ENCODE measurements around the gene CD248.
"Not testable (repeated sequence)": the region's sequence is repeated elsewhere in the genome, so short reads cannot be mapped to it uniquely, and the experiment has no call there.

Gene CD248

GRCh38 chr11:66281776-66282467 lies 34.9 kb downstream of the CD248 start:
- H3K27ac ChIP-seq (ENCODE audit: low read length), result no peak overlapping the region
- H3K36me3 ChIP-seq (ENCODE audit: control insufficient read depth in 1 of 2, insufficient read depth in 2 of 2, low read length in 2 of 2), result peaks cover 7 to 11% of the 10 kb centered on the region in 2 donors
- peaks cover 0 to 27% of the 10 kb centered on the region in 2 donors for H3K4me1 ChIP-seq (ENCODE audit: control insufficient read depth in 1 of 2, insufficient read depth in 2 of 2, low read length in 2 of 2)
- H3K27me3 ChIP-seq (ENCODE audit: low read depth, low read length), result no peaks in the 10 kb centered on the region
- H3K4me3 ChIP-seq (ENCODE audit: low read depth in 1 of 2, low read length in 2 of 2), result no peak overlapping the region
- no peaks in the 10 kb centered on the region for H3K9me3 ChIP-seq (ENCODE audit: control insufficient read depth in 1 of 2, low read length in 2 of 2)

GRCh38 chr11:66281001-66281400 lies 35.8 kb downstream of the CD248 start:
- Histone ChIP-seq H3K4me1 (ENCODE audit: control insufficient read depth in 1 of 2, insufficient read depth in 2 of 2, low read length in 2 of 2) (peaks cover 0 to 26% of the 10 kb centered on the region in 2 donors), H3K4me3 (ENCODE audit: low read depth in 1 of 2, low read length in 2 of 2) (no peak overlapping the region), H3K27ac (ENCODE audit: low read length) (no peak overlapping the region), H3K27me3 (ENCODE audit: low read depth, low read length) (no peaks in the 10 kb centered on the region), H3K9me3 (ENCODE audit: control insufficient read depth in 1 of 2, low read length in 2 of 2) (no peaks in the 10 kb centered on the region), H3K36me3 (ENCODE audit: control insufficient read depth in 1 of 2, insufficient read depth in 2 of 2, low read length in 2 of 2) (peaks cover 7 to 16% of the 10 kb centered on the region in 2 donors)

GRCh38 chr11:66280428-66280827 lies 36.4 kb downstream of the CD248 start:
- H3K36me3 ChIP-seq (ENCODE audit: control insufficient read depth in 1 of 2, insufficient read depth in 2 of 2, low read length in 2 of 2), result peaks cover 4 to 22% of the 10 kb centered on the region in 2 donors
- peaks cover 0 to 26% of the 10 kb centered on the region in 2 donors for H3K4me1 ChIP-seq (ENCODE audit: control insufficient read depth in 1 of 2, insufficient read depth in 2 of 2, low read length in 2 of 2)
- no peak overlapping the region for H3K27ac ChIP-seq (ENCODE audit: low read length)
- no peak overlapping the region for H3K4me3 ChIP-seq (ENCODE audit: low read depth in 1 of 2, low read length in 2 of 2)
- H3K9me3 ChIP-seq (ENCODE audit: control insufficient read depth in 1 of 2, low read length in 2 of 2), result no peaks in the 10 kb centered on the region
- no peaks in the 10 kb centered on the region for H3K27me3 ChIP-seq (ENCODE audit: low read depth, low read length)

- Histone ChIP-seq H3K4me3 (ENCODE audit: low read depth in 1 of 2, low read length in 2 of 2) (no peak overlapping the region), H3K9me3 (ENCODE audit: control insufficient read depth in 1 of 2, low read length in 2 of 2) (no peaks in the 10 kb centered on the region), H3K27me3 (ENCODE audit: low read depth, low read length) (no peaks in the 10 kb centered on the region), H3K36me3 (ENCODE audit: control insufficient read depth in 1 of 2, insufficient read depth in 2 of 2, low read length in 2 of 2) (peaks cover 11 to 26% of the 10 kb centered on the region in 2 donors), H3K27ac (ENCODE audit: low read length) (no peak overlapping the region), H3K4me1 (ENCODE audit: control insufficient read depth in 1 of 2, insufficient read depth in 2 of 2, low read length in 2 of 2) (peaks cover 0 to 26% of the 10 kb centered on the region in 2 donors)
Observed at GRCh38 chr11:66279092-66279734, 37.6 kb downstream of the CD248 start.

GRCh38 chr11:66278363-66279091 lies 38.3 kb downstream of the CD248 start:
- no peak overlapping the region for H3K27ac ChIP-seq (ENCODE audit: low read length)
- no peaks in the 10 kb centered on the region for H3K27me3 ChIP-seq (ENCODE audit: low read depth, low read length)
- no peak overlapping the region for H3K4me3 ChIP-seq (ENCODE audit: low read depth in 1 of 2, low read length in 2 of 2)
- peaks cover 0 to 26% of the 10 kb centered on the region in 2 donors for H3K4me1 ChIP-seq (ENCODE audit: control insufficient read depth in 1 of 2, insufficient read depth in 2 of 2, low read length in 2 of 2)
- H3K36me3 ChIP-seq (ENCODE audit: control insufficient read depth in 1 of 2, insufficient read depth in 2 of 2, low read length in 2 of 2), result peaks cover 18 to 30% of the 10 kb centered on the region in 2 donors
- H3K9me3 ChIP-seq (ENCODE audit: control insufficient read depth in 1 of 2, low read length in 2 of 2), result no peaks in the 10 kb centered on the region

- Histone ChIP-seq H3K9me3 (ENCODE audit: control insufficient read depth in 1 of 2, low read length in 2 of 2) (no peaks in the 10 kb centered on the region), H3K4me3 (ENCODE audit: low read depth in 1 of 2, low read length in 2 of 2) (peak within 1 kb of the TSS in 1 of 2 donors; percentile 28), H3K4me1 (ENCODE audit: control insufficient read depth in 1 of 2, insufficient read depth in 2 of 2, low read length in 2 of 2) (peaks cover 0 to 19% of the 10 kb centered on the region in 2 donors), H3K27ac (ENCODE audit: low read length) (no peak within 1 kb of the TSS), H3K36me3 (ENCODE audit: control insufficient read depth in 1 of 2, insufficient read depth in 2 of 2, low read length in 2 of 2) (peaks cover 26 to 38% of the 10 kb centered on the region in 2 donors), H3K27me3 (ENCODE audit: low read depth, low read length) (no peaks in the 10 kb centered on the region)
Observed at GRCh38 chr11:66277471-66278362, 39.1 kb downstream of the CD248 start, which contains the start of gene CNIH2. Gene CNIH2 (plus strand): TSS chr11:66278175. CDS start chr11:66278457, 282 bp downstream.

GRCh38 chr11:66277064-66277463 lies 39.8 kb downstream of the CD248 start:
- H3K27ac ChIP-seq (ENCODE audit: low read length); H3K27me3 ChIP-seq (ENCODE audit: low read depth, low read length); H3K4me3 ChIP-seq (ENCODE audit: low read depth in 1 of 2, low read length in 2 of 2); H3K9me3 ChIP-seq (ENCODE audit: control insufficient read depth in 1 of 2, low read length in 2 of 2): not testable (repeated sequence)
- H3K36me3 ChIP-seq (ENCODE audit: control insufficient read depth in 1 of 2, insufficient read depth in 2 of 2, low read length in 2 of 2), result peaks cover 32 to 45% of the 10 kb centered on the region in 2 donors
- peaks cover 0 to 12% of the 10 kb centered on the region in 2 donors for H3K4me1 ChIP-seq (ENCODE audit: control insufficient read depth in 1 of 2, insufficient read depth in 2 of 2, low read length in 2 of 2)

- H3K36me3 ChIP-seq (ENCODE audit: control insufficient read depth in 1 of 2, insufficient read depth in 2 of 2, low read length in 2 of 2), result peaks cover 37 to 48% of the 10 kb centered on the region in 2 donors
- not testable (repeated sequence) for H3K27ac ChIP-seq (ENCODE audit: low read length); H3K9me3 ChIP-seq (ENCODE audit: control insufficient read depth in 1 of 2, low read length in 2 of 2); H3K27me3 ChIP-seq (ENCODE audit: low read depth, low read length); H3K4me3 ChIP-seq (ENCODE audit: low read depth in 1 of 2, low read length in 2 of 2); H3K4me1 ChIP-seq (ENCODE audit: control insufficient read depth in 1 of 2, insufficient read depth in 2 of 2, low read length in 2 of 2)
Observed at GRCh38 chr11:66276619-66277018, 40.2 kb downstream of the CD248 start.

- peaks cover 37 to 48% of the 10 kb centered on the region in 2 donors for H3K36me3 ChIP-seq (ENCODE audit: control insufficient read depth in 1 of 2, insufficient read depth in 2 of 2, low read length in 2 of 2)
Observed at GRCh38 chr11:66275984-66276612, 40.7 kb downstream of the CD248 start.

GRCh38 chr11:66275396-66275795 lies 41.4 kb downstream of the CD248 start:
- no peak overlapping the region for H3K27ac ChIP-seq (ENCODE audit: low read length)
- H3K27me3 ChIP-seq (ENCODE audit: low read depth, low read length), result no peaks in the 10 kb centered on the region
- H3K36me3 ChIP-seq (ENCODE audit: control insufficient read depth in 1 of 2, insufficient read depth in 2 of 2, low read length in 2 of 2), result peaks cover 37 to 48% of the 10 kb centered on the region in 2 donors
- peaks cover 0 to 14% of the 10 kb centered on the region in 2 donors for H3K4me1 ChIP-seq (ENCODE audit: control insufficient read depth in 1 of 2, insufficient read depth in 2 of 2, low read length in 2 of 2)
- no peak overlapping the region for H3K4me3 ChIP-seq (ENCODE audit: low read depth in 1 of 2, low read length in 2 of 2)
- no peaks in the 10 kb centered on the region for H3K9me3 ChIP-seq (ENCODE audit: control insufficient read depth in 1 of 2, low read length in 2 of 2)

More at GRCh38 chr11:66275984-66276612, 40.7 kb downstream of the CD248 start:
- no peaks in the 10 kb centered on the region for H3K9me3 ChIP-seq (ENCODE audit: control insufficient read depth in 1 of 2, low read length in 2 of 2)
- H3K4me3 ChIP-seq (ENCODE audit: low read depth in 1 of 2, low read length in 2 of 2), result no peak overlapping the region
- H3K4me1 ChIP-seq (ENCODE audit: control insufficient read depth in 1 of 2, insufficient read depth in 2 of 2, low read length in 2 of 2), result peaks cover 0 to 10% of the 10 kb centered on the region in 2 donors
- H3K27ac ChIP-seq (ENCODE audit: low read length), result no peak overlapping the region
- H3K27me3 ChIP-seq (ENCODE audit: low read depth, low read length), result no peaks in the 10 kb centered on the region
